ENCODE measurements around the gene RPS6KA5. TPM values are rescaled to one million over a fixed set of nuclear protein-coding genes. Genes with fewer than 3 reads are reported as not detected.

The RPS6KA5 gene
- total RNA-seq, 4 donors from 2014 or later, result 4.6 to 7.3 (median 5.0) TPM

DNA sequence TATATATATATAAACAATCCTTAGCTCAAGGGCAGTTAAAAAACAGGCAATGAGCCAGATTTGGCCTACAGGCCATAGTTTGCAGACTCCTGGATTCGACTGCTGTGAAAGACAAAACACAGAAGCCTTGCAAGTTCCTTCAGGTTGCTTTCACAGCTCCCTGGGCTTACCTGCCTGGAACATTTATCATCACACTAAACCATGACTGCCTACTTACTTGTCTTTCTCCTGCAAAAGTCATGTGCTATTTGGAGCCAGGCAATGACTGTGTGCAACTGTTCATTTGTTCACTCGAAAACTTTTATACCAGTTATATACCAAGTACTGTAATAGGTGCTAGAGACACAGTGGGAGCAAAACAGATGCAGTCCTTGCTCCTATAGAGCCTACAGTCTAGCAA lies 2.2 kb upstream of the RPS6KA5 start:
- TF ChIP-seq CTCF (IDR thresholded peaks at IDR 0.05; ENCODE audit: low read depth), result no peak

- no peak for TF ChIP-seq CTCF (IDR thresholded peaks at IDR 0.05; ENCODE audit: low read depth)
These were observed 831 bp upstream of the RPS6KA5 start for GRCh38 chr14:91061056-91061887.

GRCh38 chr14:91059576-91060350 lies 678 bp downstream of the RPS6KA5 start:
- no peak for TF ChIP-seq CTCF (IDR thresholded peaks at IDR 0.05; ENCODE audit: low read depth)

DNA sequence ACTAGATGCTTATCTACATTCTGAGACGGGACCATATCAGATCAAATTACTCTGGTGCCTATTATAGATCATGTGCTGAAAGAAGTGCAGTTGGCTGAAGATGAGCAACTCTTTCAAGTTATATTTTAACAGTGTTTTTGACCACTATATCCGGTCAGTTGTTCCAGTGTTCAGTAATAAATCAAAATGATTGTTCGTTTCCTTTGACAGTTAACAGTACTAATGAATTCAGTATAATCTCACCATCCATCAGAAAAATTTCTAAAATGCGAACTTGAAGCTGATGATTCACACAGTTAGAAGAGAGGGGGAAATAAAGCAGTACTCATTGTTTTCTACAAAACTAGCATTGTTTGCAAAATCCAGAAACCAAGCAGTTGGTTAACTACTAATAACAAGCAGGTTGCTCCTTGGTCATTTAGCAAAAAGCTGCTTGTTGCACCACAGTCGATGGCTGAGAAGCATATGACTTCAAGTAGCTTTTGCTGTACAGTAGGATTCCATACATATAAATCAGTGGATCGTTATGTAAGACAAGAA lies 2.3 kb downstream of the RPS6KA5 start:
- TF ChIP-seq CTCF (IDR thresholded peaks at IDR 0.05; ENCODE audit: low read depth), result no peak

GRCh38 chr14:91056361-91056760 lies 4.1 kb downstream of the RPS6KA5 start:
- no peak for TF ChIP-seq CTCF (IDR thresholded peaks at IDR 0.05; ENCODE audit: low read depth)

DNA sequence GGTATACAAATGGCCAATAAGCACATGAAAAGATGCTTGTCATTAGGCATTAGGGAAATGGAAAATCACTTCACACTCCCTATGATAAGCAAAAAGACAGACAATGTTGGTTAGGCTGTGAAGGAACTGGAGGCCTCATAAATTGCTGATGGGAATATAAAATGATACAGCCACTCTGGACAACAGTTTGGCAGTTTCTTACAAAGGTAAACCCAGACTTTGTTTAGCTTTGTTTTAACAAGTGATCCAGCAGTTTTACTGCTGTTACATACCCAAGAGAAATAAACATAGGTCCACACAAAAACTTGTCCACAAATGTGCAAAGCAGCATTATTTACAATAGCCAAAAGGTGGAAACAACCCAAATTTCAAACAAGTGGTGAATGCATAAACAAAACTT lies 5.4 kb downstream of the RPS6KA5 start:
- no peak for TF ChIP-seq CTCF (IDR thresholded peaks at IDR 0.05; ENCODE audit: low read depth)

- no peak for TF ChIP-seq CTCF (IDR thresholded peaks at IDR 0.05; ENCODE audit: low read depth)
These were observed 11.8 kb downstream of the RPS6KA5 start for GRCh38 chr14:91048676-91049075.

Measured in subcutaneous adipose tissue (tissue), 4 donors.